IPS-NIHi11 (cell line): ENCODE measurements around the gene IL15RA.
"Not testable (repeated sequence)": the region's sequence is repeated elsewhere in the genome, so short reads cannot be mapped to it uniquely, and the experiment has no call there.

ENCODE experiments used
- DNase-seq: peaks from one replicate; pipeline ENCODE4 v3.0.0; 2012; ENCODE audit warnings: mixed read lengths, low spot score

IL15RA gene

DNA sequence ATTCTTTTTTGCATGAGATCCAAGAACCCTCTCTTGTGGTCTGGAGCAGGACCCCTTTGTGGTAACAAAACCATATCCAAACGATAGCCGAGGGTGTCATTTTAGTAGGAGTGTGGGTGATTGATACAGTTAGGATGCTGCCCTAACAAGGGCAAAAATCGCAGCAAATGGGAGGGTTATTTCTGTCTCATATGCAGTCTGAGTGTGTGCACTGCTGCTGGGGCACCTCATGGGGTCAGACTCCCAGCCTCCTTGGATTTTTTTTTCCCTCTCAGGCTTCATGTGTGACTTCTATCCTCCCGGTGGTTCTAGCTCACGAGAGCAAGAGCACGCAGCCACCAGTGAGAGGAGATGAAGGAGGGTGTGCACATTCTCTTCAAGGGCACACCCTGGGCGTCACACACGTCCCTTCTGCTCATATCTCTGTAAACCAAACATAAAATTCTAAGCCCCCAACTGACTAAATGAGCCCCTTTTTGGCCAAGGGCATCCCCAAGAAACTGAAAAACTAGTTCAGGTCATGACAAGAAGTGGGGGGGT, 28.6 kb upstream of the IL15RA start:
- no peak for DNase-seq

GRCh38 chr10:6005161-6005804, 27.9 kb upstream of the IL15RA start:
- DNase-seq: not testable (repeated sequence)

GRCh38 chr10:6002809-6003510, 25.6 kb upstream of the IL15RA start:
- no peak for DNase-seq

- DNase-seq: no peak
Measured at GRCh38 chr10:5999440-6000165, 22.3 kb upstream of the IL15RA start.

DNA sequence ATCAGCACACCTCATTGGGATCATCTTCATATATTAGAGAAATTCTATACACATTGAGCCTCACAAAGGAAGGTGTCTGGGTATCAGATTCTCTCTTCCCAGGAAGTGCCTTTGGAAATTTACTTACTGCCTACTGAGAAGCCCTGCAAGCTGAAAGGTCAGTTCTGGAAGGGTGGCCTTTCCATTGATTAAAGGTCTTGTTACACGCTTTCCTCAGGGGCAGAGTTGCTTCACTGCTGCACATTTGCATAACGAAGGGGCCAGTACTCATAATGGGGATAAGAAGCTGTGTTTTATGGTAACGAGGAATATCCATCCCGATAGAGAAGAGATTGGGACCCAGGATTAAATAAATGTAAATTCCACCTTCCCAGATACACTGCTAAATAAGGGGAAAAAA, 19.4 kb upstream of the IL15RA start:
- peak; percentile 35 for DNase-seq

GRCh38 chr10:5992398-5992797, 15.1 kb upstream of the IL15RA start:
- no peak for DNase-seq

DNA sequence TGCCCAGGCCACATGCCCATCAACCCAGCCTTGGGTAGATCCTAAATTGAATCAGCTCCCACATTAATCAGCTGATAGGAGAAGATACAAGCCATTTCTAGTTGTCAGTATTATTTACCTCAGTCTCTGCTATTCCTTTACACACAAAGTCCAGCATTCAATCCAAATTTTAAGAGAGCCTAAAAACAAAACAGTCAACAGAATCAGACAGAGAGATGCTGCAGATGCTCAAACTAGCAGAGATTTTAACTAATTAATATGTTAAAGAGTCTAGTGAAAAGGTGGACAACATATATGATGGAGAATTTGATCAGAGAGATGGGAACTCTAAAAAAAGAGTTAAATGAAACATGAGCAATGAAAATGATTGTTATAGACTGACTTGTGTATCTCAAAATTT, 14.4 kb upstream of the IL15RA start:
- no peak for DNase-seq

GRCh38 chr10:5989756-5990155, 12.4 kb upstream of the IL15RA start:
- no peak for DNase-seq

DNA sequence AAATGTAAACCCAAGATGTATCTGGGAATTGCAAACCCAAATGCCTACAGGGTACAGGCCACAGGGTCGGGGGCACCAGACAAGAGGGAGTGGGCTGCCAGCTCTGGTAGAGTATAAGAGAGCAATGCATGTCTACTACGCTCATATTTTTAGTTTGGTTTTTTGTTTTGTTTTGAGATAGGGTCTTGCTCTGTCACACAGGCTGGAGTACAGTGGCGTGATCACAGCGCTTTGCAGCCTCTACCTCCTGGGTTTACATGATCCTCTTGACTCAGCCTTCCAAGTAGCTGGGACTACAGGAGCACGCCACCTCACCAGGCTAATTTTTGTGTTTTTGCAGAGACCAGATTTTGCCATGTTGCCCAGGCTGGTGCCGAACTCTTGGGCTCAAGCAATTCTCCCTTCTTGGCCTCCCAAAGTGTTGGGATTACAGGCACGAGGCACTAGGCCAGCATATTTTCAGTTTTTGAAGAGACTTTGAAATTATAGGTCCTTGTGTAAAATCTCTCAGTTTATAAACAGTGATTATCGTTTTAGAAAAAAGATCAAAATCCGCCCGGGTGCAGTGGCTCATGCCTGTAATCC, 11.1 kb upstream of the IL15RA start:
- DNase-seq: no peak

- DNase-seq: no peak
Measured at GRCh38 chr10:5987747-5988146, 10.4 kb upstream of the IL15RA start.

DNA sequence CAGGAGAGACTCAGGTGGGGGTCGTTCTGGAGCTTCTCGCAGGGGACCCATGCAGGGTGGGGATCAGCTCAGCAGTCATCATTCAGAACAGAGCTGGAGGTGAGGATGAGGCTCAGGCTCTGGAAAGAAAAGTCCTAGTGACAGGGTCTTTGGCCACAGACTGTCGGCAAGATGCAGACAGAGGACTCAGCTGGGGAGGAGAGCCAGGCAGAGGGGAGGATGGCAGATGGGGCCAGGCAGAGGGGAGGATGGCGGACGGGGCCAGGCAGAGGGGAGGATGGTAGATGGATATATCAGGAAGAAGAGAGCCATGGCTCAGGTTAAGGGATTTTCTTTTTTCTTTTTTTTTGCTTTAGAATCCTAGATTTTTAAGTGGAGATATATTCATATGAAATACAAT, 7.7 kb upstream of the IL15RA start:
- no peak for DNase-seq

DNA sequence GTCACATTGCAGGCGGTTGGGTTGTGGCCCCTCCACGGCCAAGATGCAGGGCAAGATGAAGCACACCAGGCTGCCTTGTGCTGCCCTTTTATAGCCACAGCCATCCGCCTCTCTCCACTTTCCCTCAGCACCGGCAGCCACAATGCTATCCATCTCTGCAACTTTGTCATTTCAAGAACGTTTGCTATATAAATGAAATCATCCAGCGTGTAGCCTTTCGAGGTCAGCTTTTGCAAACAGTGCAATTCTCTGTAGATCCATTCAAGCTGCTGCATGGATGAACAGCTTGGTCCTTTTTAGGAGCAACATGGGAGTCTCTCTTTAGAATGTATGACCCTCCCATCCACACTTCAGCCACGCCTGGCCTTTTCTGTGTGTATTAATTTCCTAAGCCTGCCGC, 6.4 kb upstream of the IL15RA start:
- DNase-seq: no peak

DNA sequence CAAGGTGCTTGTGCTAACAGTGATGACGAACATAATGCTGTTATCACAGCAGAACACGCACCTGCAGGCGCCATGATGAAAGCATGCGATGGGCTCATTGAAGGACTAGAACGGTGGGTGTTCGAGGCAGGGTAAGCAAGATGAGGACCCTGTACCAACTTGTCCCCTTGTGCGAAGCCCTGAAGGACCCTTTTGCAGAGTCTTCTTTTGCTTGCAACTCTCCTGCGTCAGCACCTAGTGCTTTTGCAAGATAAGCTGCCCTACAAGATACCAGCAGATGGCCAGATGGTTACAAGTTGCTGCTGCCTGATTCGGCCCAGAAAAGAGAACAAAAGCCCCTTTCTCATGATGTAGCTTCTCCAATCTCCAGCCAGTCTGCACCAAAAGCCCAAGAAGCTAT, 4.2 kb upstream of the IL15RA start:
- no peak for DNase-seq

- DNase-seq: no peak
Measured at GRCh38 chr10:5978230-5978489, 817 bp upstream of the IL15RA start.

- DNase-seq: peak; percentile 63
Measured at GRCh38 chr10:5976512-5977470, 552 bp downstream of the IL15RA start.

DNA sequence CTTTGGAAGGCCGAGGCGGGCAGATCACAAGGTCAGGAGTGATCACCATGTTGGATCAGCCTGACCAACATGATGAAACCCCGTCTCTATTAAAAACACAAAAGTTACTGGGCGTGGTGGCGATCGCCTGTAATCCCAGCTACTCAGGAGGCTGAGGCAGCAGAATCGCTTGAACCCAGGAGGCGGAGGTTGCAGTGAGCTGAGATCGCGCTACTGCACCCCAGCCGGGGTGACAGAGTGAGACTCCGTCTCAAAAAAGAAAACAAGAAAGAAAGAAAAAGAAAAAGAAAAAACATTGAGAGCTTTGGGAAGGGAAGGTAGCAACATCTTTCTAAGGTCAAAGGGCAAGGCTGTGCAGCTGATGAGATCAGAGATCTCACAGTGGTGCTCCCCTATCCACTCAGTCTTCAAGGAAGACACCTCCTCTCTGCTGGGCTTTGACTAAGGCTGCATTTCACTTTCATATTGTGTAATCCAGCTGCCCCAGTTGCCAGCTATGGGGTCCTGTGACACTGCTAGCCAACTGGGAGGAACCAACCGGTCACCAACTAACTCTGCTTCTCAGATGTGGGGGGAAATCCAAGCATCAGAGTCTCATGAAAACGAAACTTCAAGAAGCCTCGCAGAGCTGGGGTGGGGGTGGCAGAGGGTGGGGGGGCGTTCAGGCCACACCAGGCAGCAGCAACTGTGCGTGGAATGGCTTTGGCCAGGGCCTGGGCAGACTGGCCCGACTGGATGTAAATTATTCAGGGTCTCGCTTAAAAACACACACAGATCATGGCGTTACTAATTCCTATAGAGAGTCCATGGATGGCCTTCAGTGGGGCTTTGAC, 1.5 kb downstream of the IL15RA start:
- no peak for DNase-seq

GRCh38 chr10:5973069-5973468, 4.3 kb downstream of the IL15RA start:
- DNase-seq: no peak

GRCh38 chr10:5971886-5972285, 5.5 kb downstream of the IL15RA start:
- DNase-seq: no peak

- DNase-seq: no peak
Measured at GRCh38 chr10:5971315-5971832, 6.0 kb downstream of the IL15RA start.

DNA sequence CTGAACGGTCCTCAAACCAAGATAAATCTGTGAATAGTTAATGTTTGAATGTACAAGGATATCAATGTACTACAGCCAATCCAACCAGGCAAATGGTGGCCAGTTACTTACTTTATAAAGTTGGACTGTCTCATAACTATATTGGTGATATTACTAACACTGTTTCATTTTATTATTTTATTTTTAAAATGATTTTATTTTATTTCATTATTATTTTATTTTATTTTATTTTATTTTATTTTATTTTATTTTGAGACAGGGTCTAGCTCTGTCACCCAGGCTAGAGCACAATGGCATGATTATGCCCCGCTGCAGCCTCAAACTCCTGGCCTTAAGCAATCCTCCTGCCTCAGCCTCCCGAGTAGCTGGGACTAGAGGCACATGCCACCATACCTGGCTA, 6.8 kb downstream of the IL15RA start:
- DNase-seq: no peak

DNA sequence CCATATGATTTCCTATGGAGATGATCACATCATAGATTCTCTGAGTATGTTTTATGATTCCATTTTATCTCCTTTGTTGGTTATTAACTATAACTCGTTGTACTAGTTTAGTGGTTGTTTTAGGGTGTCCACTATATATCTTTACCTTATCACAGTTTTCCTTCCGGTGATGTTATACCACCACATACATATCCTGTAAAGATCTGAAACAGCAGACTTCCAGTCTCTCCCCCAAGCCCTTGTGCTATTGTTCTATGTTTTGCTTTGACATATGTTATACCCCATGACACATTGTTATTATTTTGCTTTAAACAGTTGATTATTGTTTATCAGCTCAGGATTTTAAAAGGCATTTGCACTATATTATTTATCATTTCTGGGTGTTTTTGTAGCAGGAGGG, 7.3 kb downstream of the IL15RA start:
- DNase-seq: no peak
